ENCODE data around the gene PROK2. TPM values are rescaled to one million over a fixed set of nuclear protein-coding genes. Genes with fewer than 3 reads are reported as not detected.

The PROK2 gene
- polyA plus RNA-seq, 1 donor from 2014 or later, result not detected

DNA sequence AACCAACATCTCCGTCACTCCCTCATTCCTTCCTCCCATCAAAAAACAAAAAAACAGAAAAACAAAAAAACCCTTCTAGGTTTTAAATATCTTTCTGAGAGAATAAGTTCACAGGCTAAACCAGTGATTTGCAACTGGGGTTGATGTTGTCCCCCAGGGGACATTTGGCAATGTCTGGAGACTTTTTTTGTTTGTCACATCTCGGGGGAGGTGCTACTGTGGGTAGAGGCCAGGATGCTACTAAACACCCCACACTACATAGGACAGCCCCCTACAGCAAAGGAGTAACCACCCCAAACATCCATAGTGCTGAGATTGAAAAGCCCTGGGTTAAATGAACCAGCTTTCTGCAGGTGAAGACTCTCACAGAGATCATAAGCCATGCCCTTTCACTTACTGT, 17.0 kb upstream of the PROK2 start:
- peaks cover 0 to 5% (median 1%) of the 10 kb centered on the region in 3 donors for H3K4me1 Mint-ChIP-seq
- no peaks in the 10 kb centered on the region for H3K9me3 Mint-ChIP-seq
- peaks cover 21% of the 10 kb centered on the region for H3K27me3 Mint-ChIP-seq
- peak overlapping the region in 1 of 3 donors; percentile 20 for H3K27ac Mint-ChIP-seq
- no peaks in the 10 kb centered on the region for H3K36me3 Mint-ChIP-seq
- no peak overlapping the region for H3K4me3 Mint-ChIP-seq

DNA sequence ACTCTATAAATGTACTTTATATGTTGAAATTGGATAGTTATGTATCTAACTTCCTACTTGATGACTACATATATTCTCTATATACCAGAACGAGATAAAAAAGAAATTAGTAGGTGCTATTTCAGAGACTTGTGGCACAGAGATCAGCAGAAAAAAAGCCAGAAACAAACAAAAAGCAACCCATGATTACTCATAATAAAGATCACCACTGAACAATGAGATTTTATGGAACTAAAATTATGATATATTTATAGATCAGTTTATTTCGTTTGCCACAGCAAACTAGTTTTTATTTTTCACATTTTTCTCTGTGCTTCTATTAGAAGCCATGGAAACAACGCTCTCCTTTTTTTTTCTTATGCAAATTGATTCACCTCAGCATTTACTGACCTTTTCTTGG, 15.1 kb upstream of the PROK2 start:
- no peaks in the 10 kb centered on the region for H3K9me3 Mint-ChIP-seq
- H3K4me1 Mint-ChIP-seq, result peaks cover 0 to 5% (median 1%) of the 10 kb centered on the region in 3 donors
- no peak overlapping the region for H3K27ac Mint-ChIP-seq
- peaks cover 18% of the 10 kb centered on the region for H3K27me3 Mint-ChIP-seq
- no peak overlapping the region for H3K4me3 Mint-ChIP-seq
- H3K36me3 Mint-ChIP-seq, result no peaks in the 10 kb centered on the region

DNA sequence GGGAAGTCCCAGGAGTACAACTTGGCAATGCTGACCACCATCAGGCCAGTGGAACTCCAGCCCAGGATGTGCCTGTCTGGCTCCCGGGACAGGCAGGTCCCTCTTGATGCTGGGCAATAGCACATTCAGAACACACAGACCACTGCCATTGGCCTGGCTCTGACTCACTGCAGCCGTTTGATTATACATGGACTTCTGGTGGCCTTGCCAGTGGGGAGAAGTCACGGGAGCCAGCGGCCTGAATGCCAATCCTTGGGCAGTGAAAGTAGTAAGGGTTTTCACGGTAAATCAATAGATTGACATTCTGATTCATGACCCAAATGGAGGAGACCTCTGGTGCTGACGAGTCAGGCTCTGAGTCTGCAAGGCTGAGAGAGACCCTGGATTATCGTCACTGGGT, 12.5 kb upstream of the PROK2 start:
- H3K27ac Mint-ChIP-seq, result no peak overlapping the region
- peaks cover 21% of the 10 kb centered on the region for H3K27me3 Mint-ChIP-seq
- no peaks in the 10 kb centered on the region for H3K9me3 Mint-ChIP-seq
- H3K4me3 Mint-ChIP-seq, result no peak overlapping the region
- no peaks in the 10 kb centered on the region for H3K36me3 Mint-ChIP-seq
- peaks cover 0 to 5% (median 1%) of the 10 kb centered on the region in 3 donors for H3K4me1 Mint-ChIP-seq

DNA sequence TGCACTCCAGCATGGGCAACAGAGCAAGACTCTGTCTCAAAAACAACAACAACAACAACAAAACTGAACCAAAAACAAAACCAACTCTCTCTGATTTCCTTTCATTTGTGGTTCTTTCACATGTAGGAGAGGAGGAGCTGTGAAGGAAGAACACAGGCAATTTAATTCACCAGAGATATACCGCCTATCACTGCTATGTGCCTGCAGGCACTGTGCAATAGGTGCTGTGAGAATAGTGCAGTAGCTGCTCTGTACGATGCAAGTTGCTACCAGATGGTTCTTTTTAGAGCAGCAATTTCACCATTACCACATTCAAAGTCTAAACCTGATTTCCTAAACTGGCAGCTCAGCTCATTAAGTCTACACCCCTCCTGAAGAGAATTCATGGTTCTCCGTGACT, 11.3 kb upstream of the PROK2 start:
- H3K27me3 Mint-ChIP-seq, result peaks cover 13% of the 10 kb centered on the region
- H3K27ac Mint-ChIP-seq, result no peak overlapping the region
- H3K4me1 Mint-ChIP-seq, result peaks cover 0 to 1% (median 0%) of the 10 kb centered on the region in 3 donors
- H3K4me3 Mint-ChIP-seq, result no peak overlapping the region
- H3K9me3 Mint-ChIP-seq, result no peaks in the 10 kb centered on the region
- H3K36me3 Mint-ChIP-seq, result no peaks in the 10 kb centered on the region

DNA sequence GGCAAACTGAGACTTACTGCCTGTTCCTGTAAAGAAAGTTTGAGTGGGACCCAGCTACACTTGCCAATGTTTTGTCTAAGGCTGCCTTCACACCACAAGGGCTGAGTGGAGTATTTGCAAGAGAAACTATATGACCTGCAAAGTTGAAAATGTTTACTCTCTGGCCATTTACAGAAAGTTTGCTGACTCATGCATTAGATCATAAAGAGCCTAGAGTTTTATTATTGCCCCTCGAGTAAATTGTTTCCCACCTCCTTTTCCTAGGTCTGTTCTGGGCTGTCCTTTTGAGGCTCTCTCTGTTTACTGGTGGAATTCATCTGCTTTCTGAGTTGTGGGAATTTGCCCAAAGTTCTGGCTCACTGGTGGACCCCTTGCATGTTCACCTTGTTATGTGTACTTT, 6.7 kb upstream of the PROK2 start:
- no peak overlapping the region for H3K4me3 Mint-ChIP-seq
- H3K27me3 Mint-ChIP-seq, result peaks cover 14% of the 10 kb centered on the region
- no peaks in the 10 kb centered on the region for H3K36me3 Mint-ChIP-seq
- no peaks in the 10 kb centered on the region for H3K4me1 Mint-ChIP-seq
- no peaks in the 10 kb centered on the region for H3K9me3 Mint-ChIP-seq
- no peak overlapping the region for H3K27ac Mint-ChIP-seq

DNA sequence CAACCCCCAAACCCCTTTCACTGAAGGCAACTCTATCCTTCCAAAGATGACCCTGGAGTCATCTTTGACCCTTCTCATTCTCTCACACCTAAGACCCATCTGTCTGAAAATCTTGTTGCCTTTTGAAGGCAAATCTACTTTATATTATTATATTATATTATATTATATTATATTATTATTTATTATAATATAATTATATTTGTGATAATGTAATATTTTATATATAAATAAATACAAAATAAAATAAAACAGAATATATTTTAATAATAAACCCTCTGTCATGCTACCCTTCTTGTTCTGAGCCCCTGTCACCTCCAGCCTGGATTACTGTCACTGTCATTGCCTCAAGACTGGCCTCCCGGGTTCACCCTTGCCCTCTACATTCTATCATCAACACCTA, 5.0 kb upstream of the PROK2 start:
- H3K36me3 Mint-ChIP-seq, result no peaks in the 10 kb centered on the region
- H3K27ac Mint-ChIP-seq, result no peak overlapping the region
- H3K27me3 Mint-ChIP-seq, result peaks cover 25% of the 10 kb centered on the region
- H3K9me3 Mint-ChIP-seq, result no peaks in the 10 kb centered on the region
- no peak overlapping the region for H3K4me3 Mint-ChIP-seq
- peaks cover 0 to 10% (median 7%) of the 10 kb centered on the region in 3 donors for H3K4me1 Mint-ChIP-seq

DNA sequence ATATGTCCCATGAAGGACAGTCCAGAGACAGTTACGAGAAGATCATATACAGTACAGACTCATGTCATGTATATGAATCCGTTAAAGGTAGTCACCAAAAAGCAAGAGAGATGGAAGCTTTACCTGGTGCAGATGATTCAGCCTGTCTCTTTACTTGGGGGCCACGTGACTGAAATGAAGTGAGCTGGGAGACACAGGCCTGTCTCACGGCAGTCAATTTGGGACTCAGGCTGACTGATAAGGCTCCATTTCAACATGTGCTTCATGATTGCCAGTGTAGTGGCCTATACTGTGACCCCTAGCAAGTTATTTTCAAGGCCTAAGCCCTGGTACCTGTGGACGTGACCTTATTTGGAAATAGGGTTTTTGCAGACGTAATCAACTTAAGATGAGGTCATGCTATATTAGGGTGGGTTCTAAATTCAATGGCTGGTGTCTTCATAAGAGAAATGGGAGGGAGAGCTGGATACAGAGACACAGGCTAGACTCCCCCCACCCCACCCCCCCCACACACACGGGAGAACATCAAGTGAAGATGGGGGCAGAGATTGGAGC, 3.0 kb upstream of the PROK2 start:
- Mint-ChIP-seq H3K27me3 (peaks cover 33% of the 10 kb centered on the region), H3K36me3 (no peaks in the 10 kb centered on the region), H3K4me1 (peaks cover 4 to 16% (median 14%) of the 10 kb centered on the region in 3 donors), H3K4me3 (no peak overlapping the region), H3K9me3 (no peaks in the 10 kb centered on the region), H3K27ac (no peak overlapping the region)

DNA sequence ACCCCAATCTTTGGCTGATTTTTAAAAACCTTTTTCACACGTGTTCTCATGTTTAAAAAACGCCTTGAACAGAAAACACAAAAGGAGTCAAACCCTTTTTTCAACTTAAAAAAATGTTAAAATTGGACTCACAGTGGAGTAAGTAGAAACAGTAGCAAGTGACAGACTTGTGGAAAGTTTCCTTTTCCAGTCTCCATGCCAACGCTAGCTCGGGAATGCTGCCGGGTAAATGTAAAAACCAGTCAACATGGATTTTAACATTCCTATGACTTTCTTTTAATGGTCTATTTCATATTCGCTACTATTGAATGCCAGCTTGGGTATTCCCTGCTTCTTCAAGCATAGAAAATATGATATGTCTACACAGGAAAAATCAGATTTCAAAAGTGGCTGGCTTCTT, 1.6 kb upstream of the PROK2 start:
- no peaks in the 10 kb centered on the region for H3K9me3 Mint-ChIP-seq
- H3K36me3 Mint-ChIP-seq, result no peaks in the 10 kb centered on the region
- no peak overlapping the region for H3K4me3 Mint-ChIP-seq
- H3K4me1 Mint-ChIP-seq, result peaks cover 4 to 16% (median 14%) of the 10 kb centered on the region in 3 donors
- no peak overlapping the region for H3K27ac Mint-ChIP-seq
- H3K27me3 Mint-ChIP-seq, result peaks cover 37% of the 10 kb centered on the region

DNA sequence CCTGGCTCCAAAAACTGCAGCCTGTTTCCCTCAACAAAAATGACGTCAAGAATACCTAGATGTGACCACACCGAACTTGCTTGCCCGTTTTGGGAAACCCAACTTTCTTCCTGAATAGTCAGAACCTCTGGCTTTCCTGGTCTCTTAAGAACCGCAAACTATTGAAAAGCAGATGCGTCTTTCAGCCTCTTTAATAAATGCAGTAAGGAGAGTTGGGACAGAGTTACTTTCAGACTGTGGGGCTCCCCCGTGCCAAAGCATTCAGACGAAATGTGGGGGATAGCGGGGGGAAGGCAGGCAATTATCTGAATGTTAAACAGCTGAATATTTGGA, 1.2 kb upstream of the PROK2 start:
- Mint-ChIP-seq H3K27me3 (peaks cover 37% of the 10 kb centered on the region), H3K27ac (peak overlapping the region in 1 of 3 donors; percentile 10), H3K4me3 (no peak overlapping the region)

DNA sequence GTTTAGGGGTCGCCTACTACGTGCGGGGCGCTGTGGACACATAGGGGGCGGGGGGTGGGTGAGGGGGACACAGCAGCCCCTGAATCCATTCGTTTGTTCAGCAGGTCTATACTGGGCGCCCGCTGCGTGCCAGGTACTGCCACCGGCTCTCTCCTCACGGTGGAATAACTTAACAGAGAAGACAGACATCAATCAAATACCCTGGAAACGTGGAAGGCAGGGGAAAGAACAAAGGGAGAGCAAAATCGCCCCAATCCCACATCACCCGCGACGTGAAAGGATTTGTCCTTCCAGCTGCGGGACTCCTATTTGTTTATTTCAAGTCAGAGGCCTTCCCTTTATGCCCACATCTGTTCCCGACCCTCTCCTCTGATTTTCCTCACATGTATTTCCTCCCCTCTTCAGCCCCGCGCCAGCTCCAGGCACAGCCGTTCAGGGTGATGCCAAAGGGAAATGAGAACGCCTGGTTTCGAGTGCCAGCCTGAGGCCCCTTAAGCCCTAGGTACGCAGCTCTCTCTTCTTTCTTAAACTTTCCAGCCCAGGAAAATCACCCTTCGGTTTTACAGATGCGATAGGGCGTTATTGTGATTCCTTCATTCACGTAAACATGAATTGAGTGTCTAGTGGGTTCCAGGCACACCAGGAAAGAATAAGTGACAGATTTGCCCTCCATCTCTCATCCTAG, 726 bp upstream of the PROK2 start:
- H3K4me3 Mint-ChIP-seq, result peak overlapping the region in 3 of 4 donors; percentile 32 to 84 (median 78)
- no peaks in the 10 kb centered on the region for H3K9me3 Mint-ChIP-seq
- peak overlapping the region in 1 of 3 donors; percentile 10 for H3K27ac Mint-ChIP-seq
- peaks cover 4 to 16% (median 14%) of the 10 kb centered on the region in 3 donors for H3K4me1 Mint-ChIP-seq
- no peaks in the 10 kb centered on the region for H3K36me3 Mint-ChIP-seq
- H3K27me3 Mint-ChIP-seq, result peaks cover 36% of the 10 kb centered on the region

More for the DNA sequence above, 1.2 kb upstream of the PROK2 start:
- peaks cover 4 to 16% (median 14%) of the 10 kb centered on the region in 3 donors for H3K4me1 Mint-ChIP-seq
- no peaks in the 10 kb centered on the region for H3K9me3 Mint-ChIP-seq
- H3K36me3 Mint-ChIP-seq, result no peaks in the 10 kb centered on the region

DNA sequence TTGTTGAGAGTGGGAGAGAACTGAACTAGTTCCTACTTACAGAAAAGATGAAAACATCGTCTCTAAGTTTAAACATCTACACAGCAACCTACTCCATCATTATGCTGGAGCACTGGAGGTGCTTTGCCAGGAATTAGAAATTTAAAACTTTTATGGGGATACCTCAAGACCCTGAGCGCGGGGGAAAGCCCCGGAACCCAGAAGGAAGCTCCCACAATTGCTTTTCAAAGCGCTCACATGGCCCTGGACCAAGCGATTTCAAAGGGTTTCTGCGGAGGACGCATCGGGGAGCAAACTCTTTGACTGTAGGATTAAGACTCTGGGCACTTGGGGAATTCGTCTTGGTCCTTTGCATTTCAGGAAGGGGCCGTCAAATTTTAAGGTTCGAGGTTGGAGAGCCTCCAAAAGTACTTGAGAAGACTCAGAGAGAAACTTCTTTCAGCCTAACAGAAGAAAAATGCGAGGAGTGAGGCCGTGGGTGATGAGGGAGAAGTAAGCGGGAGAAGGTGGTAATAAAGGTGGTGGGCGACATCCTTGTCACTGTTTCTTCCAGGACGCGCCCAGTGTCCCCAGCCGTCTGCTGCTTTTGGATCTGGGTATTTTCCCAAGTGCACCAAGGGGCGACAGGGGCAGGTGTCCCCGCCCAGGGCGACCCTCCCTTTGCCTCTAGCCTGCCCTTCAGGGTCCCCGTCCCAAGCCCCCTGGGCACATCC, 591 bp downstream of the PROK2 start:
- peak overlapping the region; percentile 8 to 76 (median 65) for H3K4me3 Mint-ChIP-seq
- no peaks in the 10 kb centered on the region for H3K36me3 Mint-ChIP-seq
- H3K4me1 Mint-ChIP-seq, result peaks cover 4 to 16% (median 14%) of the 10 kb centered on the region in 3 donors
- no peaks in the 10 kb centered on the region for H3K9me3 Mint-ChIP-seq
- H3K27me3 Mint-ChIP-seq, result peaks cover 37% of the 10 kb centered on the region
- H3K27ac Mint-ChIP-seq, result no peak overlapping the region

DNA sequence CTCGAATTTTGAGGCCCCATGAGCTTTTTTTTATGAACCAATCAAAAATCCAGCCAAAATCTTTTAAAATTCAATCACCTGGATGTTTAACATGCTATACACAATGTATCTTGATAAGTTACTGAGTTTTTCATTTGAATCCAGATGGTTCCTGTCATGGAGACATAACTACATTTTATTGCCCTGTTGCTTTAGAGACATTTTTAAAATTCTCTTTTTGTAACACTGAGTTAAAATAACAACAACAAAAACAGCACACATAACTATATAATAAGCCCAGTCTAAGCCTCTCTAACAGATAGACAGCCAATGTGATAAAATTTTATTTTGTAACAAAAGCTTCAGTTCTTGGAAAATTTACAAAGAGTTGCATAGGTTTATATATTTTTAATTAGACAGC, 1.8 kb downstream of the PROK2 start:
- no peaks in the 10 kb centered on the region for H3K36me3 Mint-ChIP-seq
- no peak overlapping the region for H3K4me3 Mint-ChIP-seq
- peaks cover 4 to 16% (median 14%) of the 10 kb centered on the region in 3 donors for H3K4me1 Mint-ChIP-seq
- peaks cover 39% of the 10 kb centered on the region for H3K27me3 Mint-ChIP-seq
- H3K27ac Mint-ChIP-seq, result no peak overlapping the region
- H3K9me3 Mint-ChIP-seq, result no peaks in the 10 kb centered on the region

DNA sequence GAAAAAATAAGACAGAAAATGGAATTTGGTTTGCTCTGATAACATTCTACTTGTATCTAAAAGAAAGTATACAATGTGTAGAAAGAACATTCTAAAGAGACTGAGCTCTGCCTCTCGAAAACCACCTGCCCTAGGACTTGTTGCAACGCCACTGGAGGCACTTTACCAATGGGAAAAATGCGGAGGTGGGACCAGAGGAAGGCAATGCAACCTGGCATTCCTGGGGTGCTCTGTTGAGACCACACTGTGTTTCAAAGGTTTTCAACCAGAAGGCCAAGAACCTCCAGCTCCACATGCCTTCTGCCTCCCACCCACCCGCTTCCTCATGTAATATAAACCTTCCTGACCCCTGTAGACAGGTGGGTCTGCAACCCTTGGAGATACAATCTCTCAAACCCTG, 4.5 kb downstream of the PROK2 start:
- Mint-ChIP-seq H3K4me1 (peaks cover 4 to 11% (median 7%) of the 10 kb centered on the region in 3 donors), H3K9me3 (no peaks in the 10 kb centered on the region), H3K27me3 (peaks cover 32% of the 10 kb centered on the region), H3K36me3 (no peaks in the 10 kb centered on the region), H3K27ac (no peak overlapping the region), H3K4me3 (no peak overlapping the region)

DNA sequence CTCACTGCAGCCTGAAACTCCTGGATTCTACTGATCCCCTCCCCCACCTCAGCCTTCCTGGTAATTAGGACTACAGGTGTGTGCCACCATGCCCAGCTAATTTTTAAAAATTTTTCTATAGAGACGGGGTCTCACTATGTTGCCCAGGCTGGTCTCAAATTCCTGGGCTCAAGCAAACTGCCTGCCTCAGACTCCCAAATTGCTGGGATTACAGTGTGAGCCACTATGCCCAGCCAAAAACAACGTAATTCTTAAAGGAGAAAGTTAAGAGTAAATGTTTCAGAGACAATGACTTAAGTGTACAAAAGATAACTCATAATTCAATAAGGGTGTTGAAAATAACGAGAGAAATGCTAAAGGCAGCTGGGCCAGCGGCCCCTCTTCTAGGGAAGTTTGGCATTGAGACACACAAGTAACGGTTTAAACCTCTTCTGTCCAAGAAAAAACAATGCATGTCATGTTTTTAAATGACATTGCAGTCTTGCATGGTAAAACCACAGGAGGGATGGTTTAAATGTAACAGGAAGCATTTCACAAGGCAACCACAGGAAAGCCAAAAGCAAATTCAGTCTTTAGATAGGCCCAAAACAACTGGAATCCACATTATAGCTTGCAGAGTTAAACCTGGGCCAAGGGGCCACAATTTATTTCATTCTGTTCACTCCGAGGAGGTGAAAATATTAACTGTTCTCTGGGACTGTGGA, 5.1 kb downstream of the PROK2 start:
- Mint-ChIP-seq H3K4me1 (peaks cover 4 to 8% (median 4%) of the 10 kb centered on the region in 3 donors), H3K36me3 (no peaks in the 10 kb centered on the region), H3K27ac (no peak overlapping the region), H3K4me3 (no peak overlapping the region), H3K27me3 (peaks cover 29% of the 10 kb centered on the region), H3K9me3 (no peaks in the 10 kb centered on the region)

DNA sequence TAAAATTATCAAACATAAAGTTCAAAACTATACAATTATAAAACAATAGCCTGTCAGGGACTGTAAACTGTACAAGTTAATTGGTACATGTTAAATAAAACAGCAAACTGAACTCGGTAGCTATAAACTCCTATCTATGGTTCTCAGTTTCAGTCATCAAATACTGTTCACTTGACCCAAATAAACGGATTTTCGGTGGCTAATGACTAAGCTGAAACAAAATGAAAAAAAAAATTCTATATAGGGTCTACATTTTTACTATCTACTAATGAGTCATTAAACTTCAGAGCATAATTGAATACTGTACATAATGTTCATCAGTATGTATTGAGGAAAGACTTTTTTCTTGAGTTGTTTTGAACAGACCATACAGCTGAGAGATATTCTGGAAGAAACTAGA, 6.6 kb downstream of the PROK2 start:
- peaks cover 18% of the 10 kb centered on the region for H3K27me3 Mint-ChIP-seq
- H3K36me3 Mint-ChIP-seq, result no peaks in the 10 kb centered on the region
- H3K9me3 Mint-ChIP-seq, result no peaks in the 10 kb centered on the region
- H3K4me1 Mint-ChIP-seq, result no peaks in the 10 kb centered on the region
- H3K27ac Mint-ChIP-seq, result no peak overlapping the region
- no peak overlapping the region for H3K4me3 Mint-ChIP-seq

Measured in IgD-negative memory B cell (primary cell).